Activated CD4-positive, alpha-beta T cell treated with anti-CD3 and anti-CD28 coated beads, Interleukin-2, amount 50 U/mL, for 16 hours (primary cell): Measurements from ENCODE around the gene PER2.

ENCODE experiments used
- DNase-seq: peaks from one replicate; pipeline ENCODE4 v3.0.0-alpha.2; 2020

The PER2 gene

DNA sequence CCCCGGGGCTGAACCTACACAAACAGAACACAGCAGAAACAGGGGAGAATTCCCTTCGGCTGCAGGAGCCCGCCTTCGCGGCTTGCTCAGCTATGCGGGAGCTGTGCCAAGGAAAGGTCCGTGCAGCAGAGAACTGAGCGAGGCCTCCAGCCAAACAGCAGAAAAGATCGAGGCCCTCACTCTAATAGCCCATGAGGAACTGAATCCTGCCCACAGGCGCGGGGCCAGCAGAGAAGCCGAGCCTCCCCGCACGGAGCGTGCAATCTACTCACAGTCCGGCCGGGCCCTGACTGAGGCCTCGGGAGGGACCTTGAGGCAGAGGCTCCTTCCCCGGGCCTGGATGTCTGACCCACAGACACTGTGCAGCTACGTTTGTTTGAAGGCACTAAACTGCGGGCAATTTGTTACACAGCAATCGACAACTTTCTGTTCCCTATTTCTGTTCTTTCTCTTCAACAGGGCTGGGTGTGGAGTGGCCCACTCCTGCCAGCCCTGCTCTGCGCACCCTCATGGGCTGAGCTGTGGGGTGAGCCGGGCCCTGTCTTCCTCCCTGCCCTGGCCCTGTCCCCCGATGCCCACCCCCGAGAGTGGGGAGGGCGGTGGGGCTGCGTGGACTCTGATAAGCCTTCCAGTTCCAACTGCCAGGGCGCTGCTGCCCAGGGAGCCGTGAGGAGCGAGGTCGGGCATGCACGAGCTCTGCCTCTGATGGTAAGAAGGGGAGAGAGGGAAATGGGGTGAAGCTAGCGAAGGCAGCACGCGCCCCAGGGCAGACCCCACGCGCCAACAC, 62.3 kb downstream of the PER2 start:
- DNase-seq, result no peak

DNA sequence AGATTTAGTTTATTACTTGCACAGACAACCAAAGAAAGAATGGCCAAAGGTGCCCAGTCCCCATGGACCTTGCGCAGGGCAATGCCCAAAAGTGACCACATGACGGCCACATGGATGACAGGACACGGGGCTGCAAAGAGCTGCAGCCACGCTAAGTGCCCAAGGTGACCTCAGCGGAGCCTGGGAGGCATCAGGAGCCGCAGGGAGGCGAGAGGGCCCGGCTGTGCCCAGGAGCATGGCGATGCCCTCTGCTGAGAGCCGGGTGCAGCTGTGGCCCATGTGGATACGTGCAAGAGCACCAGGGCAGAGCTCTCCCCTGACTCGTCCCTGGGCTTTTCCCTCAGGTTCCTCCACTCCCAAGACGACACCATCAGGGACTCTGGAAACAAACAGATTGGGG, 63.3 kb downstream of the PER2 start:
- DNase-seq, result no peak

DNA sequence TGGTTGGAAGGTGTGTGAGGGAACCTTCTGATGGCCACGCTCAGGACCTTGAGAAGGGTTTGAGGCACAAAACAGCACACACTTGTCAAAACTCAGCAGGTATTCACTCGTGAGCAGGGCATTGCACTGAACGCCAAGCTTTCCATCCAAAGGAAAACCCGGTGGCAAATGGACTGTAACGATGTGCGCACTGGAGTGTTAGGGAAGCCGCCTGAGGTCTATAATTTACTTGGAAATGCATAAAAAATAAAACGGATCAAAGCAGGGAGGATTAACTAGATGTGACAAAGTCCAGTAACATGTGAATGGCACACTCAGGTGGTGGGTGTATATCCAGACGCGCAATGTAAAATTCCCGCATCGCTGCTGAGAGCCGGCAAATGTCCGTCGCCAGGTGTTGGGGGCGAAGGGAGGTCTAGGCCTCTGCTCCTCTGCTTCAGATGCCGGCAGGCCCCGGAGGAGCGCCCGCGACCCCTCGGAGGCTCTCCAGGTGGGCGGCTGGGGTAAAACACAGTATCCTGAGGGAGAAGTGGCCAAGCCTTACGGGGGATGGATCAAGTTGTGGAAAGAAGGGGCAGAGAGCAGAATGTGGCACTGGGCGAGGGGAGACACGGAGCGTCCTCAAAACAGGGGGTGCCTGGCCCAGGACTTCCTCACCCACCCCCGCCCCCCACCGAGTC, 63.9 kb downstream of the PER2 start:
- no peak for DNase-seq

GRCh38 chr2:238220892-238221521, 67.4 kb downstream of the PER2 start:
- DNase-seq, result no peak

- DNase-seq, result no peak
These were observed 68.0 kb downstream of the PER2 start for GRCh38 chr2:238220274-238220891.

DNA sequence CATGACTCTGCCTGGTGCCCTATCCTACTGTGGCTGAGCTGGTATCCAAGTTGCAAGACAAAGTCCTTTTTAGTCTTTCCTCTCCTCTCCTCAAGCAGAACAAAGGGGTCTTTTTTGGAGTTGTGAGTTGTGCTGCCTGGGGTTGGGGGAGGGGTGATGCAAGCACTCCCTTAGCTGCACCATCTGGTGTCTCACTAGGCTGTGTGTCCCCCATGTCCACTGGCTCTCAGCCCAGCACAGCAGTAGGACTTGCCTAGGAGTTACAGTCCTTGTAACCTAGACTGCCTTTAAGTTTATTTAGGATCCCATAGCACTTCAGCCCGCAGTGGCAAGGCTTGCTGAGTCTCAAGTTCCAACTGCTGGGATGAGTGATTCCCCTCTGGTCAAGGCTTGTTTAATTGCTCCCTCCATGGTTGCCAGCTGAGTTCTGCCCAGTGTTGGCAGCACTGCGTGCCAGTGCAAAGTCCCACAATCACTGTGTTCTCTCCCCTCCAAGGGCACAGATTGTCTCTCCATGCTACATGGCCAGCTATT, 71.7 kb downstream of the PER2 start:
- no peak for DNase-seq

- no peak for DNase-seq
These were observed 81.4 kb downstream of the PER2 start for GRCh38 chr2:238207006-238207405.

DNA sequence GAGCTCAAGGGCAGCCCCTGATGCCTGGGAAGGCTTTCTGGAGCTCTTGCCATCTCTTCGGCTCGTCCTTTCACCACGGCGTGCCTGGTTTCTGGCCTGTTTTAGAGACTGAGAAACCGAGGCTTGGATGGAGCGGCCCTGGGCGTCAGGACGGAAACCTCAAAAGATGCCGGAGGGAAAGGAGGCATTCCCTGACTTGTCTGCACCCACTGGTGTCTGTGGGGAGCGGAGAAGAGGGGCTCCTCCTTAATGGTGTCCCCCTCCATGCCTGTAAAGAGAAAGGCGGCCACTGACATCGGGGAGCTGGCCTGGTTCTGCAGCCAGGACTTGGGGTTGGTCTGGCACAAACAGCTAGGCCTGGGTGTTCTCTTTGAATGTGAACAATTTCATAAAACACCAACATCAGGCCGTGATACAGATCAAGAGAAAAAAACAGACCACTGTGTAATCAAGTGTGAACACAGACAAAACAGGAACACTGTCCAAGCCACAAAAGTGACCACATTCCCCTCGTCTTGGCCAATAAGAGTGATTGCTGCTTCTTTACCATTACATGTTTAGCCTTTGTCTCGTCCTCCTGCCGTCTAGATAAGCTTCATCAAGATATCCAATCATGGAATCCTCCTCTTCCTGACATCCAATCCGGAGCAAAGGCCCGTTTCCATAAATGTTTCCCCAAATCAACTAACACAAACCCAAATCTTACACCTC, 84.3 kb downstream of the PER2 start:
- DNase-seq, result no peak

DNA sequence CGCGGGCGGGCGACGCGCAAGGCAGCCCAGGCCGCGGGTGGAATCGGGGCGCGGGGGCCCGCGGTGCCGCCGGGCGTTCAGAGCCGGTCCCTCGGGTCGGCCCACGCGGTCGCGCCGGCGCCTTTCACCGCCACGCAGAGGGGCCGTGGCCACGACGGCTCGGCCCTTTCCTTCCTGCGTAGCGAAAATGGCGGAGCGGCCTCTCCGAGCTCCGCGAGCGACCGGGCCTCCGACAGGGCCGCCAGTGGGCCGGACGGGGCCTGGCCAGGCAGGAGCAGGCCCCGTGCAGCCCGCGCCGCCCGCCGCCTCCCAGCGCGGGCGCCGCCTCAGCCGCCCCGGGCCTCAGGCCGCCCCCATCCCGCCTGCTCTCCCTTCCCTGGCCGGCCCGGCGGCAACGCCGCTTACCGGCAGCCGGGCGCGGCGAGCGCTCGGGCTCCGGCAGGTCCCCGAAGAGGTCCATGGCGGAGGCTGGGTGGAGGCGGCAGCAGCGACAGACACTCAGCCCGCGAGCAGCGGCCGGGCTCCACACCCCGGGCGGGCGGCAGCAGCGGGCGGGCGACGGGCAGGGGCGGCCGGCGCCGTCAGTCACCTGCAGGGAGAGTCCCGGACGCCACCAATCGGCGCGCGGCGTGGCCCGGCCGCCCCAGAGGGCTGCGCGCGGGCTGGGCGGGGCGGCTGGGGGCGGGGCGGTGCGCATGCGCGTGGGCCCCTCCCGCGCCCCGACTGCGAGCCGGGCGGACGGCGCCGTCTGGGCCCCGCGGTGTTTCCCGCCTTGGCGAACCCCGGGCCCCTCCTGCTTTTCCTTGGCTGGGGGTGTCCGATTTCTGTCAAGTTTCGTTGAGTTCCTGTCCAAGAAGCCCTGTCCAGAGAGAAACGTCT, 85.1 kb downstream of the PER2 start, which contains the start of gene ILKAP:
TSS of gene ILKAP (minus strand) at position 602 of the 879 bp plus-strand sequence. CDS start at position 460, 142 bp downstream.
- DNase-seq, result peak; percentile 88

DNA sequence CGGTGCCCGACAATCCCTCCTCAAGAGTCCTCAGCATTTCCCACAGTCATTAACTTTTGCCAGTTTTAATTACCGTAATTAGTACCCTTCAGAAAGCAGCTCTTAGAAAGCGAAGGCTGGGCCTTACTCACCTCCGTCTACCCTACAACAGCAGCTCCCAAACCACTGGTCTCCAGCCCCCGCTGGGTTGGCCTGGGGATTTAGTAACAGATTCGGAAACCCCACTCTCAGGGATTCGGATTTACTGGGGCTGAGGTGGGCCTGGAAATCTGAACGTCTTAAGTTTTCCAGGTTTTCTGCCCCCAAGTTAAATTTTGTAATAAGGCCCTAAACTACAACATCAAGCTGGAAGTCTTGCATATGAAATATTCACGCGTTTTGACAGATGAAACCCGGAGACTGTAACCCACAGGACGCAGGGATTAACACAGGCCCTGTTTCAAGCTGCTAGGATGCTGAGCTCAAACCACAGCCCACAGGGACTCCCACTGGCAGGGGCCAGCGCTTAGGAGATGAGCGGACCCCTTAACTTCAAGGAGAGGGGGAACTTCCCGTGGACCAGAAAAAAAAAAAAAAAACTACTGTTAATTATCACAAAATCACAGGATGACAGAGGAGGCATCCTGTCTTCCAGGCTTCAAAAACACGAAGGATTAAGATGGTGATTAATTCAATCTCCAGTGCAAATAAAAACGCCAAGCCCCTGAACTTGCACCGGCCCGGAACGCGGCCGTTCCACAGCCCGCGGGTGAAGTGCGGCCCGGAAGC, 85.9 kb downstream of the PER2 start:
- peak; percentile 12 for DNase-seq
